Neural progenitor cell (in vitro differentiated cells): ENCODE results near the gene SYT13. TPM values are rescaled to one million over a fixed set of nuclear protein-coding genes. Genes with fewer than 3 reads are reported as not detected.

Experiments
- DNase-seq: peaks from one replicate; pipeline ENCODE4 v3.0.0-alpha.2; 2016; ENCODE audit warnings: low spot score
- H2AFZ ChIP-seq: fragments of 200-600 bp; sonication (generic); replicated peaks from 2 replicates; pipeline ENCODE4 v1.6.1; 2016; ENCODE audit warnings: antibody characterized with exemption
- H3F3A ChIP-seq: fragments of 200-600 bp; sonication (generic); 2 replicates; pipeline ENCODE4 v1.6.1; 2016; ENCODE audit warnings: antibody characterized with exemption, low read depth
- H3K27ac ChIP-seq: fragments of 200-600 bp; sonication (generic); 2 replicates; pipeline ENCODE4 v1.5.1; 2016; ENCODE audit warnings: mild to moderate bottlenecking
- H3K27me3 ChIP-seq: fragments of 200-600 bp; sonication (generic); 2 replicates; pipeline ENCODE4 v1.6.1; 2016; ENCODE audit warnings: mild to moderate bottlenecking, moderate library complexity
- H3K36me3 ChIP-seq: fragments of 200-600 bp; sonication (generic); 2 replicates; pipeline ENCODE4 v1.5.1; 2016
- H3K4me1 ChIP-seq: fragments of 200-600 bp; sonication (generic); 2 replicates; pipeline ENCODE4 v1.6.1; 2016; ENCODE audit warnings: mixed run types
- H3K4me2 ChIP-seq: fragments of 200-600 bp; sonication (generic); 2 replicates; pipeline ENCODE4 v1.6.1; 2016
- H3K4me3 ChIP-seq: fragments of 200-600 bp; sonication (generic); 2 replicates; pipeline ENCODE4 v1.5.1; 2016
- H3K79me2 ChIP-seq: fragments of 200-600 bp; sonication (generic); 2 replicates; pipeline ENCODE4 v1.6.1; 2016; ENCODE audit warnings: low read depth
- H3K9ac ChIP-seq: fragments of 200-600 bp; sonication (generic); 2 replicates; pipeline ENCODE4 v1.6.1; 2016
- H3K9me3 ChIP-seq: fragments of 200-600 bp; sonication (generic); 2 replicates; pipeline ENCODE4 v1.5.1; 2016; ENCODE audit warnings: low read depth
- H4K20me1 ChIP-seq: fragments of 200-600 bp; sonication (generic); 2 replicates; pipeline ENCODE4 v1.6.1; 2016; ENCODE audit warnings: low read depth
- H3K27ac Mint-ChIP-seq: 3 replicates; pipeline ENCODE4 v1.8.0; 2021; ENCODE audit warnings: mixed read lengths
- H3K27me3 Mint-ChIP-seq: 2 replicates; pipeline ENCODE4 v1.8.0; 2022; ENCODE audit warnings: low read depth, mild to moderate bottlenecking, inconsistent platforms, moderate library complexity, mixed read lengths; ENCODE audit not compliant: insufficient read depth
- H3K36me3 Mint-ChIP-seq: 3 replicates; pipeline ENCODE4 v1.8.0; 2021; ENCODE audit warnings: mixed read lengths
- H3K4me1 Mint-ChIP-seq: 3 replicates; pipeline ENCODE4 v1.8.0; 2021; ENCODE audit warnings: mixed read lengths
- H3K4me3 Mint-ChIP-seq: 3 replicates; pipeline ENCODE4 v1.8.0; 2021; ENCODE audit warnings: mild to moderate bottlenecking, moderate library complexity, mixed read lengths
- H3K9me3 Mint-ChIP-seq: 3 replicates; pipeline ENCODE4 v1.8.0; 2020; ENCODE audit warnings: mixed read lengths
- CTCF ChIP-seq: fragments of 200-600 bp; sonication (generic); IDR thresholded peaks from 2 replicates; pipeline ENCODE4 v1.5.1; 2017; ENCODE audit warnings: antibody characterized with exemption, mild to moderate bottlenecking
- EZH2 ChIP-seq: fragments of 200-600 bp; sonication (generic); IDR thresholded peaks from 2 replicates; pipeline ENCODE4 v1.6.1; 2017; ENCODE audit warnings: antibody characterized with exemption, mild to moderate bottlenecking, moderate library complexity
- EZH2phosphoT487 ChIP-seq: fragments of 200-600 bp; sonication (generic); IDR thresholded peaks from 2 replicates; pipeline ENCODE4 v1.6.1; 2017; ENCODE audit warnings: antibody characterized with exemption
- total RNA-seq: library from RNA; depleted of rRNA; stranded (reverse); fragments of >200 nt; gene quantifications from 2 replicates; pipeline ENCODE4 v1.2.3, GENCODE V29; 2015; ENCODE audit warnings: low replicate concordance

The SYT13 gene
- total RNA-seq, 1 donor from 2014 or later, result 8.6 TPM

- Histone ChIP-seq H3K79me2 (no peaks in the 10 kb centered on the region), H3K4me1 (no peaks in the 10 kb centered on the region), H3K4me3 (no peak overlapping the region), H3K27me3 (no peaks in the 10 kb centered on the region), H3K27ac (no peak overlapping the region), H3K36me3 (no peaks in the 10 kb centered on the region), H4K20me1 (no peaks in the 10 kb centered on the region), H3K9ac (no peak overlapping the region), H2AFZ (no peak overlapping the region), H3K4me2 (no peak overlapping the region), H3F3A (no peaks in the 10 kb centered on the region), H3K9me3 (no peaks in the 10 kb centered on the region)
- H3K4me3 Mint-ChIP-seq, result no peak overlapping the region
- peaks cover 6% of the 10 kb centered on the region for H3K36me3 Mint-ChIP-seq
- no peaks in the 10 kb centered on the region for H3K9me3 Mint-ChIP-seq
- no peak for DNase-seq
- H3K27me3 Mint-ChIP-seq, result peaks cover 2% of the 10 kb centered on the region
- no peaks in the 10 kb centered on the region for H3K4me1 Mint-ChIP-seq
- TF ChIP-seq CTCF, result no peak
- no peak overlapping the region for H3K27ac Mint-ChIP-seq
Observed at GRCh38 chr11:45217991-45218390, 68.2 kb downstream of the SYT13 start.

- DNase-seq, result no peak
- H3K4me1 Mint-ChIP-seq, result no peaks in the 10 kb centered on the region
- H3K36me3 ChIP-seq, result no peaks in the 10 kb centered on the region
- H3K27me3 ChIP-seq, result no peaks in the 10 kb centered on the region
- no peaks in the 10 kb centered on the region for H3K9me3 ChIP-seq
- no peaks in the 10 kb centered on the region for H3K4me1 ChIP-seq
- H3K9me3 Mint-ChIP-seq, result no peaks in the 10 kb centered on the region
- H3K27ac Mint-ChIP-seq, result no peak overlapping the region
- H4K20me1 ChIP-seq, result no peaks in the 10 kb centered on the region
- H3K27ac ChIP-seq, result no peak overlapping the region
- H3F3A ChIP-seq, result no peaks in the 10 kb centered on the region
- TF ChIP-seq EZH2 (no peak), EZH2phosphoT487 (no peak), CTCF (no peak)
- H2AFZ ChIP-seq, result no peak overlapping the region
- H3K4me3 Mint-ChIP-seq, result no peak overlapping the region
- peaks cover 2% of the 10 kb centered on the region for H3K27me3 Mint-ChIP-seq
- H3K79me2 ChIP-seq, result no peaks in the 10 kb centered on the region
- H3K4me2 ChIP-seq, result no peak overlapping the region
- peaks cover 4% of the 10 kb centered on the region for H3K36me3 Mint-ChIP-seq
- no peak overlapping the region for H3K9ac ChIP-seq
- H3K4me3 ChIP-seq, result no peak overlapping the region
Observed at GRCh38 chr11:45216901-45217300, 69.2 kb downstream of the SYT13 start.

GRCh38 chr11:45216031-45216430, 70.1 kb downstream of the SYT13 start:
- no peak overlapping the region for H3K4me3 ChIP-seq
- Mint-ChIP-seq H3K4me1 (no peaks in the 10 kb centered on the region), H3K27me3 (peaks cover 2% of the 10 kb centered on the region), H3K9me3 (no peaks in the 10 kb centered on the region), H3K36me3 (peaks cover 3% of the 10 kb centered on the region), H3K27ac (no peak overlapping the region), H3K4me3 (no peak overlapping the region)
- no peak overlapping the region for H3K9ac ChIP-seq
- H3K27ac ChIP-seq, result no peak overlapping the region
- no peaks in the 10 kb centered on the region for H3K36me3 ChIP-seq
- H3K79me2 ChIP-seq, result no peaks in the 10 kb centered on the region
- no peak for DNase-seq
- H3K9me3 ChIP-seq, result no peaks in the 10 kb centered on the region
- TF ChIP-seq EZH2, result no peak
- TF ChIP-seq CTCF, result no peak
- TF ChIP-seq EZH2phosphoT487, result no peak
- no peak overlapping the region for H2AFZ ChIP-seq
- H4K20me1 ChIP-seq, result no peaks in the 10 kb centered on the region
- no peak overlapping the region for H3K4me2 ChIP-seq
- no peaks in the 10 kb centered on the region for H3K27me3 ChIP-seq
- no peaks in the 10 kb centered on the region for H3K4me1 ChIP-seq
- no peaks in the 10 kb centered on the region for H3F3A ChIP-seq
